Measurements from ENCODE around the gene ADAM23.

DNA sequence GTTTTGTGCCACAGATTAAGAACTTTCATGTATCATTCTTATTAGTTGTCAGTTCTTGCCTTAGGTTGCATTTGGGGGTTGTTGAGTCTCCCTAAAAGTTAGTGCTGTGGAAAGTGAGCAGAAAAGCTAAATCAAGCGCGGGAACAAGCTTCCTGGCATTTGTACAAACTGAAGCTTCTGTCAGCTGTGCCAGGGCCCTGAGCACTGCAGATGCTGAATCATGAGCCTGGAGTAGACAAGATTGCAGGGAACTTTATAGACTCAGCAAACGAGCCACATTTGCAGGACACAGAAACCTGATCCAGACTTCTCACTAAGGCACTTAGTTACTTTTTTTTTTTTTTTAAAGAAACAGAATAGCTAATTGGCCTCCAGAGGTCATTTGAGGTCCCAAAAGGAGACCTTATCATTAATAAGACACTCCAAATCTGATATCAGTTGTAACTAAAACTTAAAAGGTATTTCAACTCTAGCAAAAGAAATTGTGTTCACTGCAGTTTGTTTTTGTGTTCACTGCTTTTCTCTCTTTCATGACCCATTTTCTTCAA lies 88.7 kb downstream of the ADAM23 start:
- no peak for TF ChIP-seq EZH2 (IDR thresholded peaks at IDR 0.05; ENCODE audit: insufficient read depth, poor library complexity, severe bottlenecking)
- TF ChIP-seq EZH2phosphoT487 (IDR thresholded peaks at IDR 0.05; ENCODE audit: insufficient read depth, low read depth): no peak
